Aorta (tissue), 5 donors: Measurements from ENCODE around the gene HDHD5. TPM values are rescaled to one million over a fixed set of nuclear protein-coding genes. Genes with fewer than 3 reads are reported as not detected.

Source experiments
- ATAC-seq: fragments of 200-7000 bp; cut with Tn5 transposase; one replicate; pipeline ENCODE4 v1.9.1; 2022; ENCODE audit warnings: moderate library complexity; ENCODE audit not compliant: low FRiP score
- DNase-seq, 2 donors: peaks; one replicate each; pipeline ENCODE4 v3.0.0-alpha.2; 2020
- H3K27ac ChIP-seq, 2 donors: one replicate each; pipeline ENCODE4 v1.5.1; 2013; ENCODE audit warnings: low read length in 2 of 2, mild to moderate bottlenecking in 2 of 2, moderate library complexity in 2 of 2, control low read depth in 1 of 2, inconsistent platforms in 1 of 2, low read depth in 1 of 2
- H3K27me3 ChIP-seq, 2 donors: one replicate each; pipeline ENCODE4 v1.6.1; 2013; ENCODE audit warnings: control low read depth in 1 of 2, low read length in 1 of 2, mild to moderate bottlenecking in 1 of 2, moderate library complexity in 1 of 2; ENCODE audit not compliant: insufficient read depth in 2 of 2, control insufficient read depth in 1 of 2
- H3K36me3 ChIP-seq, 2 donors: one replicate each; pipeline ENCODE4 v1.6.1; 2013; ENCODE audit warnings: control low read depth in 1 of 2, low read length in 1 of 2, mild to moderate bottlenecking in 1 of 2; ENCODE audit not compliant: insufficient read depth in 2 of 2, control insufficient read depth in 1 of 2
- H3K4me1 ChIP-seq, 2 donors: one replicate each; pipeline ENCODE4 v1.6.1; 2013; ENCODE audit warnings: low read length in 2 of 2, control low read depth in 1 of 2, mild to moderate bottlenecking in 1 of 2, moderate library complexity in 1 of 2; ENCODE audit not compliant: insufficient read depth in 2 of 2, control insufficient read depth in 1 of 2
- H3K4me3 ChIP-seq, 2 donors: one replicate each; pipeline ENCODE4 v1.5.1; 2013; ENCODE audit warnings: low read length in 2 of 2, control low read depth in 1 of 2, mild to moderate bottlenecking in 1 of 2
- H3K9me3 ChIP-seq: one replicate; pipeline ENCODE4 v1.6.1; 2013; ENCODE audit warnings: mild to moderate bottlenecking, low read length; ENCODE audit not compliant: control insufficient read depth
- WGBS, 2 donors: extraction: QIAGEN DNeasy Blood & Tissue Kit; methylation state at CpG; one replicate each; pipeline ENCODE4 v1.1.7; 2013; 5-methylcytosine and 5-hydroxymethylcytosine counted together
- intact Hi-C, 2 donors: fragments of 100-400 bp; cut with DNase I; formaldehyde crosslinking; loops; one replicate each; pipeline versions ENCODE4 v1.14.2 to v1.15.0; 2022
- polyA plus RNA-seq, 2 donors: library from polyadenylated mRNA; stranded (reverse); fragments of 200-250 nt; gene quantifications; one replicate each; pipeline ENCODE4 v1.2.3, GENCODE V29; 2013
- total RNA-seq, 2 donors: library from RNA; stranded (reverse); fragmentation: NEBNext Ultra II Directional; extraction: Animal tissue kit (Norgen Biotek cat#: 25700); gene quantifications; one replicate each; pipeline ENCODE4 v1.2.1, GENCODE V29; 2021
- donor health status: healthy with polysubstance abuse.
- donor health status: Bipolar disorder and iron deficiency.
- donor health status: DM: no; HTN: no; CAD: no.
- donor health status: DM: no; HTN: no; CAD: no.
- donor health status: DM: yes; HTN: yes; CAD: no.

The HDHD5 gene
- total and polyA plus RNA-seq, 4 donors = 15.1 to 30.6 (median 19.4) TPM

GRCh38 chr22:17145021-17145680 is 13.9 kb downstream of the HDHD5 start:
- no peak for DNase-seq
- ATAC-seq = no peak
- WGBS, 2 donors = 82 to 93% methylated on average over 8 of the region's 8 CpGs
- Histone ChIP-seq H3K27me3 (no peaks in the 10 kb centered on the region), H3K4me3 (no peak overlapping the region), H3K27ac (no peak overlapping the region), H3K9me3 (no peaks in the 10 kb centered on the region), H3K4me1 (no peaks in the 10 kb centered on the region), H3K36me3 (peaks cover 0 to 7% of the 10 kb centered on the region in 2 donors)
- intact Hi-C loops = no loop called here

GRCh38 chr22:17143826-17144225 is 15.3 kb downstream of the HDHD5 start:
- 86 to 90% methylated on average over 8 of the region's 8 CpGs for WGBS, 2 donors
- Histone ChIP-seq H3K4me1 (no peaks in the 10 kb centered on the region), H3K4me3 (no peak overlapping the region), H3K27me3 (no peaks in the 10 kb centered on the region), H3K9me3 (no peaks in the 10 kb centered on the region), H3K27ac (no peak overlapping the region), H3K36me3 (peaks cover 0 to 7% of the 10 kb centered on the region in 2 donors)
- intact Hi-C loops = no loop called here
- ATAC-seq (no peak), DNase-seq (no peak)

GRCh38 chr22:17143101-17143500 is 16.0 kb downstream of the HDHD5 start:
- Histone ChIP-seq H3K4me1 (no peaks in the 10 kb centered on the region), H3K27ac (no peak overlapping the region), H3K4me3 (no peak overlapping the region), H3K9me3 (no peaks in the 10 kb centered on the region), H3K36me3 (peaks cover 0 to 9% of the 10 kb centered on the region in 2 donors), H3K27me3 (no peaks in the 10 kb centered on the region)
- intact Hi-C loops = no loop called here
- ATAC-seq (no peak), DNase-seq (peak in 1 of 2 donors; percentile 40)
- WGBS, 2 donors = 92% methylated on average over 9 of the region's 9 CpGs

- Histone ChIP-seq H3K27me3 (no peaks in the 10 kb centered on the region), H3K4me1 (no peaks in the 10 kb centered on the region), H3K27ac (no peak overlapping the region), H3K9me3 (no peaks in the 10 kb centered on the region), H3K36me3 (peaks cover 0 to 15% of the 10 kb centered on the region in 2 donors), H3K4me3 (no peak overlapping the region)
- 94 to 97% methylated on average over 9 of the region's 9 CpGs for WGBS, 2 donors
- DNase-seq = peak in 1 of 2 donors; percentile 70
- no peak for ATAC-seq
- intact Hi-C loops = no loop called here
Observed at GRCh38 chr22:17140826-17141766, 18.0 kb downstream of the HDHD5 start.

GRCh38 chr22:17140022-17140421 is 19.1 kb downstream of the HDHD5 start:
- Histone ChIP-seq H3K27ac (no peak overlapping the region), H3K27me3 (no peaks in the 10 kb centered on the region), H3K36me3 (peaks cover 0 to 15% of the 10 kb centered on the region in 2 donors), H3K4me3 (no peak overlapping the region), H3K9me3 (no peaks in the 10 kb centered on the region), H3K4me1 (no peaks in the 10 kb centered on the region)
- DNase-seq (no peak), ATAC-seq (no peak)
- intact Hi-C loops = no loop called here
- 83 to 95% methylated on average over 8 of the region's 8 CpGs for WGBS, 2 donors

GRCh38 chr22:17138513-17138912 is 20.6 kb downstream of the HDHD5 start:
- 85 to 86% methylated on average over 11 of the region's 11 CpGs for WGBS, 2 donors
- no peak for DNase-seq
- Histone ChIP-seq H3K4me1 (no peaks in the 10 kb centered on the region), H3K27me3 (no peaks in the 10 kb centered on the region), H3K36me3 (peaks cover 0 to 12% of the 10 kb centered on the region in 2 donors), H3K9me3 (no peaks in the 10 kb centered on the region), H3K4me3 (no peak overlapping the region), H3K27ac (no peak overlapping the region)
- intact Hi-C loops = no loop called here
- ATAC-seq = no peak

- Histone ChIP-seq H3K27me3 (no peaks in the 10 kb centered on the region), H3K27ac (no peak overlapping the region), H3K9me3 (no peaks in the 10 kb centered on the region), H3K36me3 (peaks cover 0 to 12% of the 10 kb centered on the region in 2 donors), H3K4me1 (no peaks in the 10 kb centered on the region), H3K4me3 (no peak overlapping the region)
- ATAC-seq = no peak
- intact Hi-C loops = no loop called here
- DNase-seq = no peak
- 90 to 94% methylated on average over 17 of the region's 17 CpGs for WGBS, 2 donors
Observed at GRCh38 chr22:17137861-17138425, 21.1 kb downstream of the HDHD5 start.

- intact Hi-C loops = no loop called here
- no peak overlapping the region for H3K4me3 ChIP-seq
- no peaks in the 10 kb centered on the region for H3K27me3 ChIP-seq
- H3K36me3 ChIP-seq = peaks cover 0 to 10% of the 10 kb centered on the region in 2 donors
- WGBS, 2 donors = 91 to 93% methylated on average over 4 of the region's 4 CpGs
- no peak overlapping the region for H3K27ac ChIP-seq
- H3K9me3 ChIP-seq = no peaks in the 10 kb centered on the region
- ATAC-seq (no peak), DNase-seq (peak in 1 of 2 donors; percentile 42)
- no peaks in the 10 kb centered on the region for H3K4me1 ChIP-seq
Observed at GRCh38 chr22:17137170-17137569, 21.9 kb downstream of the HDHD5 start.
